Adrenal gland (tissue), 12 donors: ENCODE data around the gene STIP1. TPM values are rescaled to one million over a fixed set of nuclear protein-coding genes. Genes with fewer than 3 reads are reported as not detected.

Experiments
- DNase-seq, 7 donors: peaks; one replicate each; pipeline ENCODE4 v3.0.0-alpha.2; 2019 to 2020
- H3K27ac ChIP-seq, 5 donors: fragments of 200-600 bp; sonication (generic) in 4 of 5; 1 replicate in 3 of 5; 2 replicates in 2 of 5; pipeline versions ENCODE4 v1.5.1 to v1.8.0; 2016 to 2020; ENCODE audit warnings: mild to moderate bottlenecking in 1 of 5
- H3K27me3 ChIP-seq: fragments of 200-600 bp; 2 replicates; pipeline ENCODE4 v1.8.0; 2021
- H3K36me3 ChIP-seq, 2 donors: fragments of 200-600 bp; replicated peaks in 1 of 2; 1 replicate in 1 of 2; 2 replicates in 1 of 2; pipeline versions ENCODE4 v1.5.1 to v1.8.0; 2018 to 2022
- H3K4me1 ChIP-seq, 2 donors: fragments of 200-600 bp; replicated peaks in 1 of 2; 1 replicate in 1 of 2; 2 replicates in 1 of 2; pipeline versions ENCODE4 v1.5.1 to v1.8.0; 2018 to 2021
- H3K4me3 ChIP-seq, 4 donors: fragments of 200-600 bp; sonication (generic) in 3 of 4; one replicate each; pipeline ENCODE4 v1.5.1; 2016 to 2018
- H3K9me3 ChIP-seq, 3 donors: fragments of 200-600 bp; sonication (generic) in 1 of 3; replicated peaks in 1 of 3; 1 replicate in 2 of 3; 2 replicates in 1 of 3; pipeline versions ENCODE4 v1.5.1 to v1.8.0; 2016 to 2021
- POLR2A ChIP-seq, 2 donors: fragments of 450-650 bp; IDR thresholded peaks; one replicate each; pipeline ENCODE4 v1.6.1; 2017; ENCODE audit warnings: antibody characterized with exemption in 2 of 2, mild to moderate bottlenecking in 2 of 2, moderate library complexity in 1 of 2
- WGBS, 4 donors: extraction: QIAGEN DNeasy Blood & Tissue Kit in 2 of 4; methylation state at CpG; one replicate each; pipeline versions ENCODE4 v1.1.5 to v1.1.7; 2013 to 2017; 5-methylcytosine and 5-hydroxymethylcytosine counted together
- intact Hi-C, 2 donors: fragments of 100-400 bp; cut with DNase I; formaldehyde crosslinking; loops; one replicate each; pipeline versions ENCODE4 v1.14.1 to v1.15.0; 2022 to 2023
- polyA plus RNA-seq, 3 donors: library from polyadenylated mRNA; stranded (reverse); fragments of 200-250 nt in 2 of 3; fragments of 350-450 nt in 1 of 3; fragmentation: Illumina TruSeq in 1 of 3; extraction: RNeasy Lipid Tissue Mini Kit (QIAGEN cat#74804) in 1 of 3; gene quantifications; one replicate each; pipeline ENCODE4 v1.2.3, GENCODE V29; 2013 to 2014
- total RNA-seq, 9 donors: library from RNA; depleted of rRNA in 4 of 9; stranded (reverse); fragments of >200 nt in 4 of 9; fragments of 120-200 nt in 1 of 9; fragmentation: NEBNext Ultra II Directional in 1 of 9; extraction: Animal tissue kit (Norgen Biotek cat#: 25700) in 1 of 9; gene quantifications; one replicate each; pipeline versions ENCODE4 v1.1.0 to v1.2.4, GENCODE V29; 2013 to 2023
- TF ChIP-seq, protein P1 (sequence below), 6 experiments: fragments of 450-650 bp in 4 of 6; fragments of 200-600 bp in 2 of 6; sonication (generic) in 1 of 6; IDR thresholded peaks; 1 replicate in 5 of 6; 2 replicates in 1 of 6; pipeline versions ENCODE4 v1.5.1 to v1.8.0; 2016 to 2021; ENCODE audit warnings: antibody characterized with exemption in 6 of 6, mild to moderate bottlenecking in 2 of 6, moderate library complexity in 1 of 6
- donor health status: healthy with polysubstance abuse.
- donor health status: Bipolar disorder and iron deficiency.
- donor health status: DM: yes; HTN: yes; CAD: no.
- donor health status: DM: no; HTN: no; CAD: no.
- donor health status: DM: no; HTN: no; CAD: no.
- donor health status: DM: yes; HTN: yes; CAD: no.

The STIP1 gene
- total and polyA plus RNA-seq, 12 donors, result 82.1 to 523 (median 183) TPM

DNA sequence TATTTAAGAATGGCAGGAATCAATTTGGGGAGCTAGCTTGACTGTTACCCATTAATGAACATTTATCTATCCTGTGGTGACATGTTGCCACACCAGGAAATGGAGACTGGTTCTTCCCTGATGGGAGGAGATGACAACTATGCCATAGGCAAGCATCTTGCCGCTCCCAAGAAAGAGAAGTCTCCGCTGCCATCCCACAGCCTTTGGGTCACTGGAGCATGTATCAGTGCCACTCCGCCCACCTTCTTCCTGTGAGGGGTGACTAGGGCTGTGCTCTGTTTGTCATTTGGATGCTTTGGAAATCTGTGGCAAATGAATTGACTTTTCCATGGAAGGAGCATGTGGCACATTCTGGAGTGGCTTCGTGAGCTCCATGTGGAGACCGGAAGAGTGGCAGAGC, 6.5 kb downstream of the STIP1 start:
- peaks cover 0 to 59% of the 10 kb centered on the region in 2 donors for H3K36me3 ChIP-seq
- no peak for DNase-seq
- H3K4me3 ChIP-seq, result no peak overlapping the region
- intact Hi-C loops, result no loop called here
- WGBS, 4 donors, result 86 to 91% (median 89%) methylated on average over 5 of the region's 5 CpGs
- TF ChIP-seq POLR2A (IDR thresholded peaks at IDR 0.05), result no peak
- TF ChIP-seq, protein P1, sequence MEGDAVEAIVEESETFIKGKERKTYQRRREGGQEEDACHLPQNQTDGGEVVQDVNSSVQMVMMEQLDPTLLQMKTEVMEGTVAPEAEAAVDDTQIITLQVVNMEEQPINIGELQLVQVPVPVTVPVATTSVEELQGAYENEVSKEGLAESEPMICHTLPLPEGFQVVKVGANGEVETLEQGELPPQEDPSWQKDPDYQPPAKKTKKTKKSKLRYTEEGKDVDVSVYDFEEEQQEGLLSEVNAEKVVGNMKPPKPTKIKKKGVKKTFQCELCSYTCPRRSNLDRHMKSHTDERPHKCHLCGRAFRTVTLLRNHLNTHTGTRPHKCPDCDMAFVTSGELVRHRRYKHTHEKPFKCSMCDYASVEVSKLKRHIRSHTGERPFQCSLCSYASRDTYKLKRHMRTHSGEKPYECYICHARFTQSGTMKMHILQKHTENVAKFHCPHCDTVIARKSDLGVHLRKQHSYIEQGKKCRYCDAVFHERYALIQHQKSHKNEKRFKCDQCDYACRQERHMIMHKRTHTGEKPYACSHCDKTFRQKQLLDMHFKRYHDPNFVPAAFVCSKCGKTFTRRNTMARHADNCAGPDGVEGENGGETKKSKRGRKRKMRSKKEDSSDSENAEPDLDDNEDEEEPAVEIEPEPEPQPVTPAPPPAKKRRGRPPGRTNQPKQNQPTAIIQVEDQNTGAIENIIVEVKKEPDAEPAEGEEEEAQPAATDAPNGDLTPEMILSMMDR (IDR thresholded peaks at IDR 0.05), result no peak
- H3K4me1 ChIP-seq, result peaks cover 0 to 24% of the 10 kb centered on the region in 2 donors
- no peaks in the 10 kb centered on the region for H3K27me3 ChIP-seq
- H3K27ac ChIP-seq, result no peak overlapping the region
- H3K9me3 ChIP-seq, result no peaks in the 10 kb centered on the region

DNA sequence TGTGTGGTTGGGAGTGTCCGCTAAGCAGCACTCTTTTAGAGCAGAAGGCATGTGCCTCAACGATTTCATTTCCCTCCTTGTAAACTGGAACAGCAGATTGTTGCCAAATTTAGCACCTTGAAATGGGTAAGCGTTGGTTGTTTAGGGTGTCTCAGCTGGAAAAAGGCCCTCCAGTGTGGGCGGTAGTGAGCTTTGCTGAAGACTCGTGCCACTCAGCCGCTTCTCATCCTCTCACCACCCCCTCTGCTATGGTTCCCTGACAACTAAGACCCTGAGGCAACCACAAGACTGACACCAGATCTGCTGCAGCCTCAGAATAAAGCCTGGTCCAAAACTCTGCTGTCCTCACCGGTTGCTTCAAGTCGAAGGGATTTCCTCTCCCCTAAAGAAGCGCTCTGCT, 10.7 kb downstream of the STIP1 start:
- Histone ChIP-seq H3K27me3 (no peaks in the 10 kb centered on the region), H3K4me1 (no peaks in the 10 kb centered on the region), H3K36me3 (peaks cover 0 to 93% of the 10 kb centered on the region in 2 donors), H3K27ac (no peak overlapping the region), H3K9me3 (no peaks in the 10 kb centered on the region), H3K4me3 (no peak overlapping the region)
- TF ChIP-seq POLR2A (IDR thresholded peaks at IDR 0.05), result no peak
- TF ChIP-seq, protein P1 (IDR thresholded peaks at IDR 0.05), result no peak
- no peak for DNase-seq
- WGBS, 4 donors, result 80 to 87% (median 83%) methylated on average over 9 of the region's 9 CpGs
- intact Hi-C loops, result no loop called here

DNA sequence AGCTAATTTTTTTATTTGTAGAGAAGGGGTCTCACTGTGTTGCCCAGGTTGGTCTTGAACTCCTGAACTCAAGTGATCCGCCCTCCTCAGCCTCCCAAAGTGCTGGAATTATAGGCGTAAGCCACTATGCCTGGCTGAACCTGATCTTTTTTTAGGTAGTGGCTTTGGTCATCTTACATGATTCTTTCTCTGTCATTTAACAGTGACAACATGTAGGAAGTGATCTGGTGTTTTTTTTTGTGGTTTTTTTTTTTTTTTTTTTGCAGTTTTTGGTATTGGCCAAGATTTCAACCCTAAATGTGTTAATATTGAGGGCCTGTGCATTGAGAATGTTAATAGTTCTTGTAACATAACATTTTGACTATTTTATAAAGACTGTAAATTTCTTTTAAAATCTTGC, 12.5 kb downstream of the STIP1 start:
- Histone ChIP-seq H3K9me3 (no peaks in the 10 kb centered on the region), H3K27ac (no peak overlapping the region), H3K36me3 (peaks cover 0 to 97% of the 10 kb centered on the region in 2 donors), H3K4me1 (no peaks in the 10 kb centered on the region), H3K4me3 (no peak overlapping the region), H3K27me3 (no peaks in the 10 kb centered on the region)
- intact Hi-C loops, result no loop called here
- no peak for DNase-seq
- 91 to 100% (median 96%) methylated on average over 2 of the region's 2 CpGs for WGBS, 4 donors
- TF ChIP-seq, protein P1 (IDR thresholded peaks at IDR 0.05), result no peak
- no peak for TF ChIP-seq POLR2A (IDR thresholded peaks at IDR 0.05)

DNA sequence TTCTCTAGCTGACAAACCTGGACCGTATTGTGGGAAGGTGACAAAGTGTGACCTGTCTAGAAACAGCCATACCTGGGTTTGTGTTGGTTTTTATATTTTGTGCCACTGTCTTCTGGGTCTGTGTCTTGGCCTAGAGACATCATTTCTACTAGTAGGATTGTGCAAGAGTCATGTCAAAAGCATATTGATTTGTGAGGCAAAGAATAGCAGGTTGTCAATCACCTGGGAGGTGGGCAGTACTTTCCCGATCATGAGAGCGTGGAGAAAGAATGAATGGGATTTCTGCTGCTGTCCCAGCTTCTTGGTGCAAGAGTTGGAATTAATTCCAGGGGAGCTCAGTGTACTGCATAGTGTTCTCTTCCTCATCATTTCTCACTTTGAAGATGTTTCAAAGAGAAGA, 15.6 kb downstream of the STIP1 start:
- Histone ChIP-seq H3K27me3 (no peaks in the 10 kb centered on the region), H3K36me3 (peaks cover 0 to 75% of the 10 kb centered on the region in 2 donors), H3K9me3 (no peaks in the 10 kb centered on the region), H3K4me1 (peaks cover 8 to 13% of the 10 kb centered on the region in 2 donors), H3K27ac (no peak overlapping the region), H3K4me3 (no peak overlapping the region)
- intact Hi-C loops, result no loop called here
- TF ChIP-seq, protein P1 (IDR thresholded peaks at IDR 0.05), result no peak
- no peak for TF ChIP-seq POLR2A (IDR thresholded peaks at IDR 0.05)
- WGBS, 4 donors, result 63 to 86% (median 83%) methylated on average over 3 of the region's 3 CpGs
- no peak for DNase-seq
